ENCODE data around the gene AHNAK.
"Not testable (repeated sequence)": the region's sequence is repeated elsewhere in the genome, so short reads cannot be mapped to it uniquely, and the experiment has no call there.

The AHNAK gene

GRCh38 chr11:62393061-62393611 lies 153.5 kb downstream of the AHNAK start:
- peak; percentile 82 for TF ChIP-seq CTCF (conservative IDR thresholded peaks at IDR 0.05)
- H3K27ac ChIP-seq, result peak overlapping the region; percentile 42

GRCh38 chr11:62392506-62392905 lies 154.1 kb downstream of the AHNAK start:
- peak overlapping the region; percentile 42 for H3K27ac ChIP-seq

GRCh38 chr11:62391642-62392425 lies 154.8 kb downstream of the AHNAK start:
- TF ChIP-seq CTCF (conservative IDR thresholded peaks at IDR 0.05), result no peak
- H3K27ac ChIP-seq, result peak overlapping the region; percentile 42; the same call in 1 of the 2 replicates

More at GRCh38 chr11:62392506-62392905, 154.1 kb downstream of the AHNAK start:
- no peak for TF ChIP-seq CTCF (conservative IDR thresholded peaks at IDR 0.05)

GRCh38 chr11:62390722-62391121 lies 155.9 kb downstream of the AHNAK start:
- no peak overlapping the region for H3K27ac ChIP-seq
- no peak for TF ChIP-seq CTCF (conservative IDR thresholded peaks at IDR 0.05)

GRCh38 chr11:62390237-62390636 lies 156.4 kb downstream of the AHNAK start:
- TF ChIP-seq CTCF (conservative IDR thresholded peaks at IDR 0.05), result no peak
- no peak overlapping the region for H3K27ac ChIP-seq

- no peak overlapping the region for H3K27ac ChIP-seq
- TF ChIP-seq CTCF (conservative IDR thresholded peaks at IDR 0.05), result no peak
Measured at GRCh38 chr11:62388999-62389398, 157.6 kb downstream of the AHNAK start.

- H3K27ac ChIP-seq, result no peak overlapping the region
- TF ChIP-seq CTCF (conservative IDR thresholded peaks at IDR 0.05), result no peak
Measured at GRCh38 chr11:62387381-62387780, 159.2 kb downstream of the AHNAK start.

GRCh38 chr11:62386083-62386482 lies 160.5 kb downstream of the AHNAK start:
- not testable (repeated sequence) for H3K27ac ChIP-seq
